GM21786 (cell line): Measurements from ENCODE around the gene KRTAP22-2.

ENCODE experiments used
- ATAC-seq: cut with Tn5 transposase; IDR thresholded peaks from one replicate; pipeline ENCODE4 v1.9.1; 2021; ENCODE audit not compliant: unreplicated experiment

KRTAP22-2 gene

GRCh38 chr21:30590297-30590696 is at the start of gene KRTAP22-2:
Gene KRTAP22-2, minus strand, starts transcription at chr21:30590397.
- no peak for ATAC-seq

GRCh38 chr21:30638686-30639085 is 48.5 kb upstream of the KRTAP22-2 start:
- no peak for ATAC-seq

- ATAC-seq, result no peak
Measured at GRCh38 chr21:30634906-30635305, 44.7 kb upstream of the KRTAP22-2 start, which contains the start of gene KRTAP20-2. Gene KRTAP20-2, plus strand, starts transcription at chr21:30635206. Its CDS starts 58 bp downstream, at chr21:30635264.

- no peak for ATAC-seq
Measured at GRCh38 chr21:30629200-30629599, 39.0 kb upstream of the KRTAP22-2 start.

- ATAC-seq, result no peak
Measured at GRCh38 chr21:30628109-30628508, 37.9 kb upstream of the KRTAP22-2 start.

GRCh38 chr21:30625449-30626165 is 35.4 kb upstream of the KRTAP22-2 start:
- ATAC-seq, result no peak

GRCh38 chr21:30623362-30623761 is 33.2 kb upstream of the KRTAP22-2 start:
- ATAC-seq, result no peak

GRCh38 chr21:30620522-30620921 is 30.3 kb upstream of the KRTAP22-2 start, which contains the start of gene KRTAP20-4:
Gene KRTAP20-4, plus strand, starts transcription at chr21:30620627.
- ATAC-seq, result no peak

- ATAC-seq, result no peak
Measured at GRCh38 chr21:30620080-30620479, 29.9 kb upstream of the KRTAP22-2 start.

GRCh38 chr21:30616125-30616524 is 25.9 kb upstream of the KRTAP22-2 start, which contains the start of gene KRTAP20-1:
Gene KRTAP20-1, plus strand, starts transcription at chr21:30616425. Its CDS starts 30 bp downstream, at chr21:30616455.
- ATAC-seq, result no peak

GRCh38 chr21:30615199-30615598 is 25.0 kb upstream of the KRTAP22-2 start:
- no peak for ATAC-seq

- no peak for ATAC-seq
Measured at GRCh38 chr21:30613836-30614235, 23.6 kb upstream of the KRTAP22-2 start, which contains the start of gene KRTAP6-1. Gene KRTAP6-1, minus strand, starts transcription at chr21:30613930. Its CDS starts 26 bp downstream, at chr21:30613904.

- no peak for ATAC-seq
Measured at GRCh38 chr21:30612132-30612531, 21.9 kb upstream of the KRTAP22-2 start.

- ATAC-seq, result no peak
Measured at GRCh38 chr21:30605968-30606367, 15.8 kb upstream of the KRTAP22-2 start.

- ATAC-seq, result no peak
Measured at GRCh38 chr21:30600787-30601186, 10.6 kb upstream of the KRTAP22-2 start, which contains the start of gene KRTAP22-1. Gene KRTAP22-1, plus strand, starts transcription at chr21:30601087.

- ATAC-seq, result no peak
Measured at GRCh38 chr21:30598802-30599201, 8.6 kb upstream of the KRTAP22-2 start, which contains the start of gene KRTAP6-2. Gene KRTAP6-2, minus strand, starts transcription at chr21:30598902. Its CDS starts 28 bp downstream, at chr21:30598874.

- no peak for ATAC-seq
Measured at GRCh38 chr21:30592140-30592539, 1.9 kb upstream of the KRTAP22-2 start, which contains the start of gene KRTAP6-3. Gene KRTAP6-3, plus strand, starts transcription at chr21:30592440. Its CDS starts 6 bp downstream, at chr21:30592446.

- ATAC-seq, result no peak
Measured at GRCh38 chr21:30582870-30583269, 7.3 kb downstream of the KRTAP22-2 start.

- no peak for ATAC-seq
Measured at GRCh38 chr21:30580132-30580531, 10.1 kb downstream of the KRTAP22-2 start.

- no peak for ATAC-seq
Measured at GRCh38 chr21:30579346-30579745, 10.9 kb downstream of the KRTAP22-2 start.

GRCh38 chr21:30577766-30578165 is 12.4 kb downstream of the KRTAP22-2 start:
- no peak for ATAC-seq

- no peak for ATAC-seq
Measured at GRCh38 chr21:30567617-30568016, 22.6 kb downstream of the KRTAP22-2 start.
